C4-2B (cell line): ENCODE data around the gene ZNF138.

Source experiments
- H3K27ac ChIP-seq: fragments of 450-650 bp; 2 replicates; pipeline ENCODE4 v1.5.1; 2017
- CTCF ChIP-seq: fragments of 450-650 bp; conservative IDR thresholded peaks from 2 replicates; pipeline ENCODE4 v1.5.1; 2017; ENCODE audit warnings: mild to moderate bottlenecking
- ZFX ChIP-seq: fragments of 450-650 bp; IDR thresholded peaks from 2 replicates; pipeline ENCODE4 v1.6.1; 2017

Gene ZNF138

GRCh38 chr7:64873517-64873916 lies 79.3 kb downstream of the ZNF138 start:
- no peak overlapping the region for H3K27ac ChIP-seq
- TF ChIP-seq ZFX (no peak), CTCF (no peak)

- no peak for TF ChIP-seq CTCF
- TF ChIP-seq ZFX, result no peak
- no peak overlapping the region for H3K27ac ChIP-seq
Observed at GRCh38 chr7:64874114-64874513, 79.9 kb downstream of the ZNF138 start.

- TF ChIP-seq CTCF, result no peak
- no peak for TF ChIP-seq ZFX
- H3K27ac ChIP-seq, result no peak overlapping the region
Observed at GRCh38 chr7:64874562-64875250, 80.5 kb downstream of the ZNF138 start.

GRCh38 chr7:64875258-64875657 lies 81.0 kb downstream of the ZNF138 start:
- no peak overlapping the region for H3K27ac ChIP-seq
- TF ChIP-seq ZFX (no peak), CTCF (no peak)

GRCh38 chr7:64875658-64876406 lies 81.6 kb downstream of the ZNF138 start:
- H3K27ac ChIP-seq, result no peak overlapping the region
- TF ChIP-seq CTCF (no peak), ZFX (no peak)

- H3K27ac ChIP-seq, result no peak overlapping the region
- TF ChIP-seq ZFX (no peak), CTCF (no peak)
Observed at GRCh38 chr7:64876792-64877713, 82.8 kb downstream of the ZNF138 start.
